H1 (cell line): ENCODE data around the gene CLNS1A. TPM values are rescaled to one million over a fixed set of nuclear protein-coding genes. Genes with fewer than 3 reads are reported as not detected.

Experiments used
- ASH2L ChIP-seq: fragments of 200-600, 300-600 bp; sonication (generic); IDR thresholded peaks from one replicate; pipeline ENCODE4 v1.7.1; 2017; ENCODE audit warnings: low read length
- CBX5 ChIP-seq: fragments of 300-800, 300-1000 bp; sonication (generic); IDR thresholded peaks from 2 replicates; pipeline ENCODE4 v1.7.1; 2016; ENCODE audit warnings: antibody characterized with exemption, low read length, low read depth
- CTBP2 ChIP-seq: IDR thresholded peaks from 2 replicates; pipeline ENCODE4 v1.7.0; 2011; ENCODE audit warnings: borderline replicate concordance, mild to moderate bottlenecking, moderate library complexity, mixed read lengths, low read length; ENCODE audit not compliant: insufficient read depth, insufficient read length
- MAFK ChIP-seq: IDR thresholded peaks from 2 replicates; pipeline ENCODE4 v1.6.1; 2012; ENCODE audit warnings: low read depth, mild to moderate bottlenecking, improper control_type of control experiment, low read length
- PHF8 ChIP-seq: fragments of 200-600 bp; sonication (generic); conservative IDR thresholded peaks from 2 replicates; pipeline ENCODE4 v1.7.1; 2012; ENCODE audit warnings: low read depth, mild to moderate bottlenecking, inconsistent platforms, low read length, moderate library complexity
- RBBP5 ChIP-seq: IDR thresholded peaks from 2 replicates; pipeline ENCODE4 v1.7.1; 2012; ENCODE audit warnings: low read depth, mild to moderate bottlenecking, inconsistent platforms, low read length, moderate library complexity, borderline replicate concordance
- SIRT6 ChIP-seq: IDR thresholded peaks from one replicate; pipeline ENCODE4 v1.7.1; 2012; ENCODE audit warnings: low read length, inconsistent platforms
- SP2 ChIP-seq: IDR thresholded peaks from 2 replicates; pipeline ENCODE4 v1.6.1; 2012; ENCODE audit warnings: mild to moderate bottlenecking, low read length, inconsistent platforms
- TCF12 ChIP-seq: IDR thresholded peaks from 2 replicates; pipeline ENCODE4 v1.6.1; 2011; ENCODE audit warnings: low read depth, mild to moderate bottlenecking, low read length
- polyA plus RNA-seq, 7 experiments: library from polyadenylated mRNA; depleted of rRNA in 3 of 7; stranded (reverse) in 5 of 7; unstranded in 2 of 7; fragments of >200 nt in 5 of 7; fragments of 200-250 nt in 2 of 7; gene quantifications; 1 replicate in 5 of 7; 2 replicates in 1 of 7; 4 replicates in 1 of 7; pipeline versions ENCODE4 v1.2.1 to v1.2.3, GENCODE V29; 2011 to 2013; ENCODE audit warnings: missing spikeins in 2 of 7, mixed read lengths in 2 of 7
- total RNA-seq: library from RNA; stranded (reverse); fragmentation: NEBNext Ultra II Directional; extraction: Animal tissue kit (Norgen Biotek cat#: 25700); gene quantifications from 2 replicates; pipeline ENCODE4 v1.2.1, GENCODE V29; 2021
- TF ChIP-seq, protein P1 (sequence below): fragments of 300-600 bp; sonication (generic); IDR thresholded peaks from 2 replicates; pipeline ENCODE4 v1.7.1; 2012; ENCODE audit warnings: low read length, moderate library complexity, mild to moderate bottlenecking, inconsistent platforms; ENCODE audit not compliant: insufficient replicate concordance

Gene CLNS1A
- total and polyA plus RNA-seq, 2 of the 8 experiments (the other 6 are each of a cell fraction or from before 2014, with no cell fraction given): 136 to 177 TPM

GRCh38 chr11:77647654-77648305 lies 10.2 kb upstream of the CLNS1A start (continued):
- TF ChIP-seq CTBP2 (no peak), PHF8 (no peak), MAFK (no peak), ASH2L (no peak), TCF12 (no peak), CBX5 (no peak), SP2 (no peak), RBBP5 (no peak), SIRT6 (no peak)
- TF ChIP-seq, protein P1, sequence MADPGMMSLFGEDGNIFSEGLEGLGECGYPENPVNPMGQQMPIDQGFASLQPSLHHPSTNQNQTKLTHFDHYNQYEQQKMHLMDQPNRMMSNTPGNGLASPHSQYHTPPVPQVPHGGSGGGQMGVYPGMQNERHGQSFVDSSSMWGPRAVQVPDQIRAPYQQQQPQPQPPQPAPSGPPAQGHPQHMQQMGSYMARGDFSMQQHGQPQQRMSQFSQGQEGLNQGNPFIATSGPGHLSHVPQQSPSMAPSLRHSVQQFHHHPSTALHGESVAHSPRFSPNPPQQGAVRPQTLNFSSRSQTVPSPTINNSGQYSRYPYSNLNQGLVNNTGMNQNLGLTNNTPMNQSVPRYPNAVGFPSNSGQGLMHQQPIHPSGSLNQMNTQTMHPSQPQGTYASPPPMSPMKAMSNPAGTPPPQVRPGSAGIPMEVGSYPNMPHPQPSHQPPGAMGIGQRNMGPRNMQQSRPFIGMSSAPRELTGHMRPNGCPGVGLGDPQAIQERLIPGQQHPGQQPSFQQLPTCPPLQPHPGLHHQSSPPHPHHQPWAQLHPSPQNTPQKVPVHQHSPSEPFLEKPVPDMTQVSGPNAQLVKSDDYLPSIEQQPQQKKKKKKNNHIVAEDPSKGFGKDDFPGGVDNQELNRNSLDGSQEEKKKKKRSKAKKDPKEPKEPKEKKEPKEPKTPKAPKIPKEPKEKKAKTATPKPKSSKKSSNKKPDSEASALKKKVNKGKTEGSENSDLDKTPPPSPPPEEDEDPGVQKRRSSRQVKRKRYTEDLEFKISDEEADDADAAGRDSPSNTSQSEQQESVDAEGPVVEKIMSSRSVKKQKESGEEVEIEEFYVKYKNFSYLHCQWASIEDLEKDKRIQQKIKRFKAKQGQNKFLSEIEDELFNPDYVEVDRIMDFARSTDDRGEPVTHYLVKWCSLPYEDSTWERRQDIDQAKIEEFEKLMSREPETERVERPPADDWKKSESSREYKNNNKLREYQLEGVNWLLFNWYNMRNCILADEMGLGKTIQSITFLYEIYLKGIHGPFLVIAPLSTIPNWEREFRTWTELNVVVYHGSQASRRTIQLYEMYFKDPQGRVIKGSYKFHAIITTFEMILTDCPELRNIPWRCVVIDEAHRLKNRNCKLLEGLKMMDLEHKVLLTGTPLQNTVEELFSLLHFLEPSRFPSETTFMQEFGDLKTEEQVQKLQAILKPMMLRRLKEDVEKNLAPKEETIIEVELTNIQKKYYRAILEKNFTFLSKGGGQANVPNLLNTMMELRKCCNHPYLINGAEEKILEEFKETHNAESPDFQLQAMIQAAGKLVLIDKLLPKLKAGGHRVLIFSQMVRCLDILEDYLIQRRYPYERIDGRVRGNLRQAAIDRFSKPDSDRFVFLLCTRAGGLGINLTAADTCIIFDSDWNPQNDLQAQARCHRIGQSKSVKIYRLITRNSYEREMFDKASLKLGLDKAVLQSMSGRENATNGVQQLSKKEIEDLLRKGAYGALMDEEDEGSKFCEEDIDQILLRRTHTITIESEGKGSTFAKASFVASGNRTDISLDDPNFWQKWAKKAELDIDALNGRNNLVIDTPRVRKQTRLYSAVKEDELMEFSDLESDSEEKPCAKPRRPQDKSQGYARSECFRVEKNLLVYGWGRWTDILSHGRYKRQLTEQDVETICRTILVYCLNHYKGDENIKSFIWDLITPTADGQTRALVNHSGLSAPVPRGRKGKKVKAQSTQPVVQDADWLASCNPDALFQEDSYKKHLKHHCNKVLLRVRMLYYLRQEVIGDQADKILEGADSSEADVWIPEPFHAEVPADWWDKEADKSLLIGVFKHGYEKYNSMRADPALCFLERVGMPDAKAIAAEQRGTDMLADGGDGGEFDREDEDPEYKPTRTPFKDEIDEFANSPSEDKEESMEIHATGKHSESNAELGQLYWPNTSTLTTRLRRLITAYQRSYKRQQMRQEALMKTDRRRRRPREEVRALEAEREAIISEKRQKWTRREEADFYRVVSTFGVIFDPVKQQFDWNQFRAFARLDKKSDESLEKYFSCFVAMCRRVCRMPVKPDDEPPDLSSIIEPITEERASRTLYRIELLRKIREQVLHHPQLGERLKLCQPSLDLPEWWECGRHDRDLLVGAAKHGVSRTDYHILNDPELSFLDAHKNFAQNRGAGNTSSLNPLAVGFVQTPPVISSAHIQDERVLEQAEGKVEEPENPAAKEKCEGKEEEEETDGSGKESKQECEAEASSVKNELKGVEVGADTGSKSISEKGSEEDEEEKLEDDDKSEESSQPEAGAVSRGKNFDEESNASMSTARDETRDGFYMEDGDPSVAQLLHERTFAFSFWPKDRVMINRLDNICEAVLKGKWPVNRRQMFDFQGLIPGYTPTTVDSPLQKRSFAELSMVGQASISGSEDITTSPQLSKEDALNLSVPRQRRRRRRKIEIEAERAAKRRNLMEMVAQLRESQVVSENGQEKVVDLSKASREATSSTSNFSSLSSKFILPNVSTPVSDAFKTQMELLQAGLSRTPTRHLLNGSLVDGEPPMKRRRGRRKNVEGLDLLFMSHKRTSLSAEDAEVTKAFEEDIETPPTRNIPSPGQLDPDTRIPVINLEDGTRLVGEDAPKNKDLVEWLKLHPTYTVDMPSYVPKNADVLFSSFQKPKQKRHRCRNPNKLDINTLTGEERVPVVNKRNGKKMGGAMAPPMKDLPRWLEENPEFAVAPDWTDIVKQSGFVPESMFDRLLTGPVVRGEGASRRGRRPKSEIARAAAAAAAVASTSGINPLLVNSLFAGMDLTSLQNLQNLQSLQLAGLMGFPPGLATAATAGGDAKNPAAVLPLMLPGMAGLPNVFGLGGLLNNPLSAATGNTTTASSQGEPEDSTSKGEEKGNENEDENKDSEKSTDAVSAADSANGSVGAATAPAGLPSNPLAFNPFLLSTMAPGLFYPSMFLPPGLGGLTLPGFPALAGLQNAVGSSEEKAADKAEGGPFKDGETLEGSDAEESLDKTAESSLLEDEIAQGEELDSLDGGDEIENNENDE: no peak
- TF ChIP-seq, all 59 proteins: peak for 0
